ENCODE data around the gene ABCC6. TPM values are rescaled to one million over a fixed set of nuclear protein-coding genes. Genes with fewer than 3 reads are reported as not detected.
"Not testable (repeated sequence)": the region's sequence is repeated elsewhere in the genome, so short reads cannot be mapped to it uniquely, and the experiment has no call there.

Gene ABCC6
- total RNA-seq, 1 donor from 2014 or later = not detected

- H3K36me3 ChIP-seq (ENCODE audit: control insufficient read depth, insufficient read depth, low read length); H3K27me3 ChIP-seq (ENCODE audit: control insufficient read depth, insufficient read depth, low read length); FAIRE-seq; H3K4me3 ChIP-seq (ENCODE audit: low read depth, low read length): not testable (repeated sequence)
- DNase-seq (ENCODE audit: low read depth) = peak; percentile 59
Measured at GRCh38 chr16:16199428-16199827, 23.9 kb downstream of the ABCC6 start.

GRCh38 chr16:16197966-16198365 lies 25.3 kb downstream of the ABCC6 start:
- DNase-seq (ENCODE audit: low read depth) (no peak), FAIRE-seq (no peak)
- Histone ChIP-seq H3K27me3 (ENCODE audit: control insufficient read depth, insufficient read depth, low read length) (peaks cover 2% of the 10 kb centered on the region), H3K36me3 (ENCODE audit: control insufficient read depth, insufficient read depth, low read length) (no peaks in the 10 kb centered on the region), H3K4me3 (ENCODE audit: low read depth, low read length) (no peak overlapping the region)
- TF ChIP-seq CTCF (IDR thresholded peaks at IDR 0.05; ENCODE audit: insufficient read depth, low read length, severe bottlenecking) = no peak

- Histone ChIP-seq H3K27me3 (ENCODE audit: control insufficient read depth, insufficient read depth, low read length) (peaks cover 2% of the 10 kb centered on the region), H3K36me3 (ENCODE audit: control insufficient read depth, insufficient read depth, low read length) (no peaks in the 10 kb centered on the region), H3K4me3 (ENCODE audit: low read depth, low read length) (no peak overlapping the region)
- FAIRE-seq = no peak
- DNase-seq (ENCODE audit: low read depth) = no peak
- TF ChIP-seq CTCF (IDR thresholded peaks at IDR 0.05; ENCODE audit: insufficient read depth, low read length, severe bottlenecking) = no peak
Measured at GRCh38 chr16:16197331-16197730, 26.0 kb downstream of the ABCC6 start.

GRCh38 chr16:16196099-16196498 lies 27.2 kb downstream of the ABCC6 start:
- no peak for FAIRE-seq
- H3K4me3 ChIP-seq (ENCODE audit: low read depth, low read length) = no peak overlapping the region
- H3K27me3 ChIP-seq (ENCODE audit: control insufficient read depth, insufficient read depth, low read length) = peaks cover 2% of the 10 kb centered on the region
- no peaks in the 10 kb centered on the region for H3K36me3 ChIP-seq (ENCODE audit: control insufficient read depth, insufficient read depth, low read length)
- DNase-seq (ENCODE audit: low read depth) = no peak
- no peak for TF ChIP-seq CTCF (IDR thresholded peaks at IDR 0.05; ENCODE audit: insufficient read depth, low read length, severe bottlenecking)

GRCh38 chr16:16191493-16192167 lies 31.7 kb downstream of the ABCC6 start:
- no peaks in the 10 kb centered on the region for H3K36me3 ChIP-seq (ENCODE audit: control insufficient read depth, insufficient read depth, low read length)
- FAIRE-seq (no peak), DNase-seq (ENCODE audit: low read depth) (no peak)
- no peak for TF ChIP-seq CTCF (IDR thresholded peaks at IDR 0.05; ENCODE audit: insufficient read depth, low read length, severe bottlenecking)
- H3K4me3 ChIP-seq (ENCODE audit: low read depth, low read length) = no peak overlapping the region
- H3K27me3 ChIP-seq (ENCODE audit: control insufficient read depth, insufficient read depth, low read length) = no peaks in the 10 kb centered on the region

GRCh38 chr16:16190966-16191365 lies 32.3 kb downstream of the ABCC6 start:
- H3K4me3 ChIP-seq (ENCODE audit: low read depth, low read length); DNase-seq (ENCODE audit: low read depth); H3K27me3 ChIP-seq (ENCODE audit: control insufficient read depth, insufficient read depth, low read length); H3K36me3 ChIP-seq (ENCODE audit: control insufficient read depth, insufficient read depth, low read length); FAIRE-seq: not testable (repeated sequence)

GRCh38 chr16:16190546-16190945 lies 32.7 kb downstream of the ABCC6 start:
- DNase-seq (ENCODE audit: low read depth) (no peak), FAIRE-seq (no peak)
- H3K36me3 ChIP-seq (ENCODE audit: control insufficient read depth, insufficient read depth, low read length) = no peaks in the 10 kb centered on the region
- no peak for TF ChIP-seq CTCF (IDR thresholded peaks at IDR 0.05; ENCODE audit: insufficient read depth, low read length, severe bottlenecking)
- H3K4me3 ChIP-seq (ENCODE audit: low read depth, low read length) = no peak overlapping the region
- no peaks in the 10 kb centered on the region for H3K27me3 ChIP-seq (ENCODE audit: control insufficient read depth, insufficient read depth, low read length)
